Right lobe of liver (tissue), 6 donors: ENCODE measurements around the gene CYSLTR2. TPM values are rescaled to one million over a fixed set of nuclear protein-coding genes. Genes with fewer than 3 reads are reported as not detected.

ENCODE experiments used
- ATAC-seq, 4 donors: fragments of 200-7000 bp; cut with Tn5 transposase; one replicate each; pipeline ENCODE4 v1.9.1; 2020; ENCODE audit warnings: mild to moderate bottlenecking in 4 of 4, moderate library complexity in 4 of 4
- DNase-seq, 3 donors: peaks; one replicate each; pipeline ENCODE4 v3.0.0-alpha.2; 2020
- H3K27ac ChIP-seq, 3 donors: fragments of 200-600 bp; one replicate each; pipeline ENCODE4 v1.8.0; 2022
- H3K27me3 ChIP-seq, 2 donors: fragments of 200-600 bp; one replicate each; pipeline ENCODE4 v1.8.0; 2022
- H3K36me3 ChIP-seq, 4 donors: fragments of 200-600 bp; sonication (generic) in 1 of 4; one replicate each; pipeline versions ENCODE4 v1.5.1 to v1.8.0; 2017 to 2022; ENCODE audit warnings: control low read depth in 1 of 4
- H3K4me1 ChIP-seq, 4 donors: fragments of 200-600 bp; sonication (generic) in 1 of 4; one replicate each; pipeline versions ENCODE4 v1.5.1 to v1.8.0; 2017 to 2022; ENCODE audit warnings: control low read depth in 1 of 4
- H3K4me3 ChIP-seq, 3 donors: fragments of 200-600 bp; one replicate each; pipeline ENCODE4 v1.8.0; 2022
- H3K9me3 ChIP-seq, 4 donors: fragments of 200-600 bp; sonication (generic) in 1 of 4; one replicate each; pipeline versions ENCODE4 v1.5.1 to v1.8.0; 2017 to 2022; ENCODE audit warnings: control low read depth in 1 of 4
- POLR2A ChIP-seq: fragments of 450-650 bp; IDR thresholded peaks from one replicate; pipeline ENCODE4 v1.6.1; 2017; ENCODE audit warnings: antibody characterized with exemption, mild to moderate bottlenecking
- WGBS: methylation state at CpG from one replicate; pipeline ENCODE4 v1.1.6; 2018; ENCODE audit warnings: low coverage, low lambda C conversion rate; ENCODE audit not compliant: insufficient coverage; ENCODE audit errors: missing lambda C conversion rate; 5-methylcytosine and 5-hydroxymethylcytosine counted together
- intact Hi-C, 2 donors: fragments of 100-400 bp; cut with DNase I; formaldehyde crosslinking; loops; one replicate each; pipeline versions ENCODE4 v1.11.2 to v1.14.1; 2022
- total RNA-seq, 6 experiments: library from RNA; depleted of rRNA in 2 of 6; stranded (reverse); fragments of >200 nt in 2 of 6; fragmentation: NEBNext Ultra II Directional in 3 of 6; extraction: Animal tissue kit (Norgen Biotek cat#: 25700) in 3 of 6; gene quantifications; one replicate each; pipeline versions ENCODE4 v1.1.0 to v1.2.4, GENCODE V29; 2016 to 2023
- TF ChIP-seq, protein P1 (sequence below), 4 donors: fragments of 200-600 bp in 3 of 4; fragments of 450-650 bp in 1 of 4; IDR thresholded peaks; one replicate each; pipeline versions ENCODE4 v1.5.1 to v1.8.0; 2016 to 2022; ENCODE audit warnings: antibody characterized with exemption in 4 of 4, mild to moderate bottlenecking in 2 of 4
- donor health status: DM: no; HTN: yes; CAD: no.
- donor health status: DM: no; HTN: no; CAD: no.
- donor health status: DM: no; HTN: no; CAD: no.
- donor health status: DM: no; HTN: yes; CAD: no.
- donor health status: DM: no; HTN: yes; CAD: no.

The CYSLTR2 gene
- total RNA-seq, 6 experiments from 2014 or later = 0.06 to 0.93 (median 0.14) TPM

DNA sequence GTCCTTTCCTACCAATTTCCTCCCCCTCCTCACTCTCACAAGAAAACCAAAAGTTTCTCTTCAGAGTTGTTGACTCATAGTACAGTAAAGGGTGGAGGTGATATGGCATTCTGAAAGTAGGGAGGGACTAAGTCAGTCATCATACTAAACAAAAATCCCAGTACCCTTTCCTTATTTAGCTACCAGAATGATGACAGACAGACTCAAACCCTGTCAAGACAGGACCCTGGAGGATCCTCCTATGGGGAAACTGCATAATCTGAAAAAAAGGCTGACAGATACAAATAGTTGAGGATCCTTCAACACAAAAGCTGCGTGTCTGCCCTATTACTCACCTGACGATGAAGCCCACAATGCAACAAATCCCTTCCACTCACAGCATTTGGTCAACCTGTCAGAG is 55.5 kb downstream of the CYSLTR2 start:
- TF ChIP-seq, protein P1, sequence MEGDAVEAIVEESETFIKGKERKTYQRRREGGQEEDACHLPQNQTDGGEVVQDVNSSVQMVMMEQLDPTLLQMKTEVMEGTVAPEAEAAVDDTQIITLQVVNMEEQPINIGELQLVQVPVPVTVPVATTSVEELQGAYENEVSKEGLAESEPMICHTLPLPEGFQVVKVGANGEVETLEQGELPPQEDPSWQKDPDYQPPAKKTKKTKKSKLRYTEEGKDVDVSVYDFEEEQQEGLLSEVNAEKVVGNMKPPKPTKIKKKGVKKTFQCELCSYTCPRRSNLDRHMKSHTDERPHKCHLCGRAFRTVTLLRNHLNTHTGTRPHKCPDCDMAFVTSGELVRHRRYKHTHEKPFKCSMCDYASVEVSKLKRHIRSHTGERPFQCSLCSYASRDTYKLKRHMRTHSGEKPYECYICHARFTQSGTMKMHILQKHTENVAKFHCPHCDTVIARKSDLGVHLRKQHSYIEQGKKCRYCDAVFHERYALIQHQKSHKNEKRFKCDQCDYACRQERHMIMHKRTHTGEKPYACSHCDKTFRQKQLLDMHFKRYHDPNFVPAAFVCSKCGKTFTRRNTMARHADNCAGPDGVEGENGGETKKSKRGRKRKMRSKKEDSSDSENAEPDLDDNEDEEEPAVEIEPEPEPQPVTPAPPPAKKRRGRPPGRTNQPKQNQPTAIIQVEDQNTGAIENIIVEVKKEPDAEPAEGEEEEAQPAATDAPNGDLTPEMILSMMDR (IDR thresholded peaks at IDR 0.05) = no peak
- no peak for TF ChIP-seq POLR2A
- Histone ChIP-seq H3K27ac (no peak overlapping the region), H3K27me3 (no peaks in the 10 kb centered on the region), H3K9me3 (no peaks in the 10 kb centered on the region), H3K36me3 (no peaks in the 10 kb centered on the region), H3K4me1 (no peaks in the 10 kb centered on the region), H3K4me3 (no peak overlapping the region)
- intact Hi-C loops = no loop called here
- ATAC-seq (no peak), DNase-seq (no peak)
- 63% methylated on average over 2 of the region's 2 CpGs for WGBS

DNA sequence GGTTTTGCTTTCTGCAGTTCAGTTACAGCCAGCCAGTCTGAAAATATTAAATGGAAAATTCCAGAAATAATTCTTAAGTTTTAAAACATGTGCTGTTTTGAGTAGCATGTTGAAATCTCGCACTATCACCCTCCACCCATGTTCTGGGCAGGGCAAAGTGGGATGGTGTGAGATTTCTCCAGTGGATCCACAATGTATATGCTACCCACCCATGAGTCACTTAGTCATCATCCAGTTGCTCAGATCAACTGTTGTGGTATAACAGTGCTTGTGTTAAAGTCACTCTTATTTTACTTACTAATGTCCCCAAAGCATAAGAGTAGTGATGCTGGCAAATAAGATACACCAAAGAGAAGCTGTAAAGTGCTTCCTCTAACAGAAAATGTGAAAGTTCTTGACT is 56.4 kb downstream of the CYSLTR2 start:
- 82% methylated on average over 1 of the region's 1 CpG for WGBS
- no peak for DNase-seq

DNA sequence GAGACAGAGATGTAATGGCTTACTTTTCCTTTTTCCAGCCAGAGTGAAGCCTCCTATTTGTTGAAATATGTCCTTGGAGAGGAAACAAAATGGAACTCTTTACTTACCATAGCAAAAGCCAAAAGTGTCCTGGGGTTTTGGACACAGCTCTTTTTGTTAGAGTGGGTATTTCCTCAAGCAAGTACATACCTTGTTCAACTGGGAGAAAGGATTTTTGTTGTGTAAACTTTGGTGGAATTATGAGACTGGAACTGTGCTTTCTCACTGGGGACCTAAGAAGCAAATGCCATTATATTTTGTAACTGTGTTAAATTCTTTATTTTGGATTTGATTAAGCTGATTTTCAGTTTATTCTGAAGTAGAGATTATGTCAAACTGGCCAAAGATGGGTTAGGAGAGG is 58.4 kb downstream of the CYSLTR2 start:
- no peak for TF ChIP-seq POLR2A
- TF ChIP-seq, protein P1 (IDR thresholded peaks at IDR 0.05) = no peak
- no peak overlapping the region for H3K27ac ChIP-seq

More for the DNA sequence above, 56.4 kb downstream of the CYSLTR2 start:
- no peak for ATAC-seq
- no peak overlapping the region for H3K4me3 ChIP-seq
- H3K4me1 ChIP-seq = no peaks in the 10 kb centered on the region
- H3K27me3 ChIP-seq = no peaks in the 10 kb centered on the region
- H3K36me3 ChIP-seq = no peaks in the 10 kb centered on the region
- H3K9me3 ChIP-seq = no peaks in the 10 kb centered on the region
- intact Hi-C loops = no loop called here
- no peak for TF ChIP-seq POLR2A
- TF ChIP-seq, protein P1 (IDR thresholded peaks at IDR 0.05) = no peak
- H3K27ac ChIP-seq = no peak overlapping the region

DNA sequence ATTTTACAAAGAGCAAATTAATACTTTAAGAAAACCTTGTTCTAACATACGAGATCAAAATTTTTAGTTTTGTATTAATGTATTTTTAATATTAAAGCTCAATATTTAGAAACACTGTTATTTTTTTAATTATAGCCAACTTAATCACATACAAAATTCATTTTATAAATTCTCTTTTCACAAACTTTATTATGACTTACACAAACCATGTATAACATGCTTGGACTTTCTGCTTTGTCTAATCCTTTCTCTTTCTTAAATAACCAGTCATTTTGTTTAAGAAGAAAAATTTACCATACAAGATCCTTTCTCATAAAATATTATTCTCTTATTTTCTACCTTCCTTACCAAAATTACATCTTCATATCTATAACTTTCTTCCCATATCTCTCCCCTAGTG is 62.2 kb downstream of the CYSLTR2 start:
- ATAC-seq (no peak), DNase-seq (no peak)
- 85% methylated on average over 1 of the region's 1 CpG for WGBS
- no peak overlapping the region for H3K4me3 ChIP-seq
- no peaks in the 10 kb centered on the region for H3K27me3 ChIP-seq
- no peaks in the 10 kb centered on the region for H3K9me3 ChIP-seq
- H3K36me3 ChIP-seq = no peaks in the 10 kb centered on the region
- H3K4me1 ChIP-seq = no peaks in the 10 kb centered on the region
- H3K27ac ChIP-seq = no peak overlapping the region
- intact Hi-C loops = no loop called here
- TF ChIP-seq, protein P1 (IDR thresholded peaks at IDR 0.05) = no peak
- no peak for TF ChIP-seq POLR2A

More for the DNA sequence above, 58.4 kb downstream of the CYSLTR2 start:
- Histone ChIP-seq H3K4me3 (no peak overlapping the region), H3K36me3 (no peaks in the 10 kb centered on the region), H3K27me3 (no peaks in the 10 kb centered on the region), H3K9me3 (no peaks in the 10 kb centered on the region), H3K4me1 (no peaks in the 10 kb centered on the region)
- intact Hi-C loops = no loop called here
- no peak for ATAC-seq
- no peak for DNase-seq

DNA sequence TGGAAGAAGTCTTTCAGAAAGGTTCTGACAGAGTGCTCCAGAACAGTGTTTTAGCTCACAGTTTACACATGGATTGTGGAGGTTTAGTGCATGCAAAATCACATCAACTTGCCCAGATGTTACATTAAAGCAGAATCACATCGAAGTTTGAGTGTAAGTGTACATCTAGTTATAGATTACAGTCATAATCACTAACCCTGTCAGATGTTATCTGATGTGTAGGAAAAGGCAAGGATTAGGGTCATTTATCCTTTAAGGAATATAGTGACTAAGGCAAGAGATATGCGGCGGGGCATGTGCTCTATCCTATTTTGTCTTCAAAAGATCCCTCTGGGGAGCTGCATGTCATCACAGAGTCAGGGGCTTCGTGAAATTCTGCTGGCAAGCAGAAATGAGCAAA is 66.9 kb downstream of the CYSLTR2 start:
- intact Hi-C loops = no loop called here
- no peak overlapping the region for H3K27ac ChIP-seq
- no peaks in the 10 kb centered on the region for H3K4me1 ChIP-seq
- H3K27me3 ChIP-seq = no peaks in the 10 kb centered on the region
- no peaks in the 10 kb centered on the region for H3K9me3 ChIP-seq
- 69% methylated on average over 4 of the region's 4 CpGs for WGBS
- TF ChIP-seq, protein P1 (IDR thresholded peaks at IDR 0.05) = no peak
- TF ChIP-seq POLR2A = no peak
- no peak overlapping the region for H3K4me3 ChIP-seq
- no peaks in the 10 kb centered on the region for H3K36me3 ChIP-seq
- ATAC-seq (no peak), DNase-seq (no peak)
